Breast epithelium (tissue), 3 donors: ENCODE results near the gene DNMBP.
"Not testable (repeated sequence)": the region's sequence is repeated elsewhere in the genome, so short reads cannot be mapped to it uniquely, and the experiment has no call there.

Experiments
- CTCF ChIP-seq, 3 donors: fragments of 450-650 bp; IDR thresholded peaks; one replicate each; pipeline ENCODE4 v1.5.1; 2016 to 2017; ENCODE audit warnings: antibody characterized with exemption in 3 of 3, mild to moderate bottlenecking in 3 of 3, moderate library complexity in 3 of 3
- POLR2A ChIP-seq: fragments of 450-650 bp; IDR thresholded peaks from one replicate; pipeline ENCODE4 v1.6.1; 2016; ENCODE audit warnings: antibody characterized with exemption, mild to moderate bottlenecking, moderate library complexity

GRCh38 chr10:99953510-99953909 is 56.2 kb downstream of the DNMBP start:
- TF ChIP-seq CTCF (IDR thresholded peaks at IDR 0.05); POLR2A: not testable (repeated sequence)
